GM18868 (cell line): ENCODE results near the gene UGGT2.
"Not testable (repeated sequence)": the region's sequence is repeated elsewhere in the genome, so short reads cannot be mapped to it uniquely, and the experiment has no call there.

ENCODE experiments used
- ATAC-seq: cut with Tn5 transposase; IDR thresholded peaks from one replicate; pipeline ENCODE4 v1.9.1; 2021; ENCODE audit warnings: mild to moderate bottlenecking, moderate library complexity; ENCODE audit not compliant: unreplicated experiment

UGGT2 gene

GRCh38 chr13:95972651-95973050 is 80.5 kb downstream of the UGGT2 start:
- not testable (repeated sequence) for ATAC-seq

GRCh38 chr13:95970878-95971277 is 82.3 kb downstream of the UGGT2 start:
- no peak for ATAC-seq

- no peak for ATAC-seq
These were observed 84.3 kb downstream of the UGGT2 start for GRCh38 chr13:95968906-95969305.

GRCh38 chr13:95957331-95957730 is 95.9 kb downstream of the UGGT2 start:
- ATAC-seq, result no peak

GRCh38 chr13:95956589-95957148 is 96.5 kb downstream of the UGGT2 start:
- no peak for ATAC-seq

GRCh38 chr13:95955719-95956118 is 97.5 kb downstream of the UGGT2 start:
- no peak for ATAC-seq

GRCh38 chr13:95955255-95955654 is 97.9 kb downstream of the UGGT2 start:
- peak; percentile 84 for ATAC-seq

GRCh38 chr13:95954266-95954665 is 98.9 kb downstream of the UGGT2 start:
- no peak for ATAC-seq

- no peak for ATAC-seq
These were observed 103.1 kb downstream of the UGGT2 start for GRCh38 chr13:95950103-95950502.

GRCh38 chr13:95948656-95949055 is 104.5 kb downstream of the UGGT2 start:
- ATAC-seq, result no peak

GRCh38 chr13:95937714-95938320 is 115.4 kb downstream of the UGGT2 start:
- no peak for ATAC-seq

GRCh38 chr13:95931300-95932025 is 121.7 kb downstream of the UGGT2 start:
- ATAC-seq, result no peak

GRCh38 chr13:95929430-95929829 is 123.8 kb downstream of the UGGT2 start:
- no peak for ATAC-seq

GRCh38 chr13:95928367-95928906 is 124.8 kb downstream of the UGGT2 start:
- not testable (repeated sequence) for ATAC-seq

GRCh38 chr13:95926231-95926630 is 127.0 kb downstream of the UGGT2 start:
- ATAC-seq, result no peak

- ATAC-seq, result no peak
These were observed 128.7 kb downstream of the UGGT2 start for GRCh38 chr13:95924389-95924994.

- ATAC-seq, result peak; percentile 59
These were observed 131.7 kb downstream of the UGGT2 start for GRCh38 chr13:95921485-95921884.

GRCh38 chr13:95920485-95920884 is 132.7 kb downstream of the UGGT2 start:
- no peak for ATAC-seq

- ATAC-seq, result no peak
These were observed 134.3 kb downstream of the UGGT2 start for GRCh38 chr13:95918860-95919259.

GRCh38 chr13:95914991-95915501 is 138.2 kb downstream of the UGGT2 start:
- no peak for ATAC-seq

- ATAC-seq, result no peak
These were observed 146.2 kb downstream of the UGGT2 start for GRCh38 chr13:95906999-95907398.
